Peyer's patch (tissue), 4 donors: ENCODE measurements around the gene CSNK1E.

Experiments used
- CTCF ChIP-seq, 6 experiments: fragments of 450-650 bp in 4 of 6; fragments of 200-600 bp in 2 of 6; sonication (generic) in 1 of 6; IDR thresholded peaks; one replicate each; pipeline ENCODE4 v1.5.1; 2017 to 2019; ENCODE audit warnings: antibody characterized with exemption in 6 of 6, mild to moderate bottlenecking in 3 of 6, moderate library complexity in 1 of 6
- POLR2A ChIP-seq, 2 donors: fragments of 450-650 bp; IDR thresholded peaks; one replicate each; pipeline ENCODE4 v1.5.1; 2017; ENCODE audit warnings: antibody characterized with exemption in 2 of 2, mild to moderate bottlenecking in 2 of 2, moderate library complexity in 2 of 2

DNA sequence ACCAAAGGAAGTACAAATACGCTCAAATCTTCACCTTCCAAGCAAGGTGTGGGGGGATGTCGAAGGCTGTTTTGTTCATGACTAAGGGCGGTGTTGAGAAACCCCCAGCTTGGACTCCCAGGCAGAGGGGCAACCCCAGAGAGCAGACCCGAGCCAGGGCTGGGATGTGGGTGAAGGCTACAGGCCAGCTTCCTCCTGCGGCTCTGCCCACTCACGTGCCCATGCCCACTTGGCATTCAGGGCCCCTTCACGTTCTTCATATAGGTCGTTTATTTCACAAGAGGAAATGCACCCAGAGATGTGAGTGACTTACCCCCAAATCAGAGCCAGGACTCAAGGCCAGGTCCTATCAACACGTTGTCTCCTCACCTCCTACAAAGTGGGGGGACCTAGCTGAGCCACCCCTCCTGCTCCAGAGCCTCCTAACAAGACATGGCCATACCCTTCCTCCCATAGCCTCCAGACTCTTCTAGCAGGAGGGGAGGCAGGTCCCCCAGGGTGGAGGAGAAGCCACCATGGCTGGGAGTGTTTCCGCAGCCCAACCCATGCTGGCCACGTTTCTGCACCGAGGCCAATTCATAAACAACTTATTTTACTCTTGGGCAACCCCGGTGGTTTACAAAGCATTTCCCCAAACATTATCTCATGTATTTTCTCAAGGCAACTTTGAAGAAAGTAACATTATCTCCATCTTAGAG lies 66.4 kb downstream of the CSNK1E start:
- TF ChIP-seq CTCF (IDR thresholded peaks at IDR 0.05) (no peak), POLR2A (IDR thresholded peaks at IDR 0.05) (no peak)
